ENCODE data around the gene PRKAG1.
A peak's percentile ranks its signal among the peaks of the same experiment; 100 is the strongest.

Gene PRKAG1

GRCh38 chr12:48966177-48966895, 52.2 kb downstream of the PRKAG1 start:
- DNase-seq (ENCODE audit: low read depth, low spot score): no peak

- no peak for DNase-seq (ENCODE audit: low read depth, low spot score)
These were observed 53.2 kb downstream of the PRKAG1 start for GRCh38 chr12:48965298-48965838.

GRCh38 chr12:48961801-48962200, 56.8 kb downstream of the PRKAG1 start:
- no peak for DNase-seq (ENCODE audit: low read depth, low spot score)

GRCh38 chr12:48961331-48961730, 57.2 kb downstream of the PRKAG1 start:
- no peak for DNase-seq (ENCODE audit: low read depth, low spot score)

- no peak for DNase-seq (ENCODE audit: low read depth, low spot score)
These were observed 57.7 kb downstream of the PRKAG1 start for GRCh38 chr12:48960834-48961233.

- DNase-seq (ENCODE audit: low read depth, low spot score): no peak
These were observed 60.6 kb downstream of the PRKAG1 start for GRCh38 chr12:48958049-48958388.

GRCh38 chr12:48957141-48958048, 61.2 kb downstream of the PRKAG1 start, which contains the start of gene ARF3:
Gene ARF3, minus strand, starts transcription at chr12:48957487. Its CDS starts 16,392 bp downstream, at chr12:48941095.
- peak; percentile 83 for DNase-seq (ENCODE audit: low read depth, low spot score)

GRCh38 chr12:48956279-48957140, 62.1 kb downstream of the PRKAG1 start:
- peak; percentile 90 for DNase-seq (ENCODE audit: low read depth, low spot score)

- no peak for DNase-seq (ENCODE audit: low read depth, low spot score)
These were observed 63.6 kb downstream of the PRKAG1 start for GRCh38 chr12:48954841-48955501.

GRCh38 chr12:48954061-48954460, 64.5 kb downstream of the PRKAG1 start:
- no peak for DNase-seq (ENCODE audit: low read depth, low spot score)

- DNase-seq (ENCODE audit: low read depth, low spot score): no peak
These were observed 65.9 kb downstream of the PRKAG1 start for GRCh38 chr12:48952691-48953090.

All from smooth muscle cell of the brain vasculature (primary cell).